Gastroesophageal sphincter (tissue), 3 donors: ENCODE measurements around the gene FBXL17.

Source experiments
- POLR2AphosphoS5 ChIP-seq: sonication (generic); formaldehyde crosslinking; IDR thresholded peaks from one replicate; pipeline ENCODE4 v1.6.1; 2017; ENCODE audit warnings: antibody characterized with exemption
- TF ChIP-seq, protein P1 (sequence below), 4 experiments: fragments of 200-600 bp in 2 of 4; fragments of 450-650 bp in 2 of 4; sonication (generic) in 1 of 4; IDR thresholded peaks; one replicate each; pipeline ENCODE4 v1.5.1; 2017 to 2019; ENCODE audit warnings: antibody characterized with exemption in 4 of 4, mild to moderate bottlenecking in 2 of 4, moderate library complexity in 2 of 4

DNA sequence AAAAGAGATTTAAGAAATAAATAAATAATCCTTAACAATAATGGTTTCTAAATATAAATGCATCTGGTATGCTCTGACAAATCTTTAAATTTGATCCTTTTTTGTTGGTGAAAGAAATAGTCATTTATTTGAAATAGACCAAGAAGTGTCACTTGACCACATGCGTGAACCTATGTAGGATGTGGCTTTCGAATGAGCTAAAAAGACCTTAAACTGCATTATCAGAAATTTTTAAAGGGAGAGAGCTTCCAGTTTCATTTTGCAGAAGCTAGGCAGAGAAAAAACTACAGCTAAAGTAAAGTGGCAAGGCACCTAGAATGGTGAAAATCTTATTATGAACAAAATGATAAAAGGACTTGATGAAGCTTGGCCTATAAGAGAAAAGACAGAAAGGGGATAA, 402.0 kb downstream of the FBXL17 start:
- TF ChIP-seq, protein P1, sequence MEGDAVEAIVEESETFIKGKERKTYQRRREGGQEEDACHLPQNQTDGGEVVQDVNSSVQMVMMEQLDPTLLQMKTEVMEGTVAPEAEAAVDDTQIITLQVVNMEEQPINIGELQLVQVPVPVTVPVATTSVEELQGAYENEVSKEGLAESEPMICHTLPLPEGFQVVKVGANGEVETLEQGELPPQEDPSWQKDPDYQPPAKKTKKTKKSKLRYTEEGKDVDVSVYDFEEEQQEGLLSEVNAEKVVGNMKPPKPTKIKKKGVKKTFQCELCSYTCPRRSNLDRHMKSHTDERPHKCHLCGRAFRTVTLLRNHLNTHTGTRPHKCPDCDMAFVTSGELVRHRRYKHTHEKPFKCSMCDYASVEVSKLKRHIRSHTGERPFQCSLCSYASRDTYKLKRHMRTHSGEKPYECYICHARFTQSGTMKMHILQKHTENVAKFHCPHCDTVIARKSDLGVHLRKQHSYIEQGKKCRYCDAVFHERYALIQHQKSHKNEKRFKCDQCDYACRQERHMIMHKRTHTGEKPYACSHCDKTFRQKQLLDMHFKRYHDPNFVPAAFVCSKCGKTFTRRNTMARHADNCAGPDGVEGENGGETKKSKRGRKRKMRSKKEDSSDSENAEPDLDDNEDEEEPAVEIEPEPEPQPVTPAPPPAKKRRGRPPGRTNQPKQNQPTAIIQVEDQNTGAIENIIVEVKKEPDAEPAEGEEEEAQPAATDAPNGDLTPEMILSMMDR (IDR thresholded peaks at IDR 0.05) = no peak
- TF ChIP-seq POLR2AphosphoS5 = no peak
